H9 (cell line): ENCODE results near the gene FMN1. TPM values are rescaled to one million over a fixed set of nuclear protein-coding genes. Genes with fewer than 3 reads are reported as not detected.

Experiments
- DNase-seq: peaks from one replicate; pipeline ENCODE4 v3.0.0-alpha.2; 2017
- H2AFZ ChIP-seq: one replicate; pipeline ENCODE4 v1.6.1; 2013; ENCODE audit warnings: mild to moderate bottlenecking, low read length, control low read depth, moderate library complexity
- H2AK5ac ChIP-seq: 2 replicates; pipeline ENCODE4 v1.6.1; 2013; ENCODE audit warnings: low read length, control low read depth, mixed read lengths; ENCODE audit not compliant: insufficient read length
- H2BK120ac ChIP-seq: one replicate; pipeline ENCODE4 v1.6.1; 2013; ENCODE audit warnings: low read depth, mild to moderate bottlenecking, low read length, control low read depth, inconsistent platforms; ENCODE audit not compliant: poor library complexity, severe bottlenecking
- H2BK12ac ChIP-seq: 2 replicates; pipeline ENCODE4 v1.6.1; 2013; ENCODE audit warnings: low read length, control low read depth, mixed read lengths, low read depth; ENCODE audit not compliant: insufficient read length
- H2BK15ac ChIP-seq: 2 replicates; pipeline ENCODE4 v1.6.1; 2013; ENCODE audit warnings: low read depth, low read length, control low read depth
- H2BK20ac ChIP-seq: one replicate; pipeline ENCODE4 v1.6.1; 2013; ENCODE audit warnings: low read depth, mild to moderate bottlenecking, low read length, control low read depth, inconsistent platforms; ENCODE audit not compliant: poor library complexity, severe bottlenecking
- H2BK5ac ChIP-seq: 2 replicates; pipeline ENCODE4 v1.6.1; 2013; ENCODE audit warnings: low read length, control low read depth, mixed read lengths; ENCODE audit not compliant: insufficient read length
- H3K14ac ChIP-seq: 2 replicates; pipeline ENCODE4 v1.6.1; 2013; ENCODE audit warnings: low read length, control low read depth; ENCODE audit not compliant: insufficient read depth
- H3K18ac ChIP-seq: 2 replicates; pipeline ENCODE4 v1.6.1; 2013; ENCODE audit warnings: low read depth, mild to moderate bottlenecking, mixed read lengths, low read length, control low read depth; ENCODE audit not compliant: insufficient read length
- H3K23ac ChIP-seq: 2 replicates; pipeline ENCODE4 v1.6.1; 2013; ENCODE audit warnings: low read length, control low read depth, mixed read lengths, low read depth; ENCODE audit not compliant: insufficient read length
- H3K23me2 ChIP-seq: 2 replicates; pipeline ENCODE4 v1.6.1; 2013; ENCODE audit warnings: low read depth, mild to moderate bottlenecking, mixed read lengths, low read length, control low read depth; ENCODE audit not compliant: insufficient read length, poor library complexity, severe bottlenecking
- H3K27ac ChIP-seq: 2 replicates; pipeline ENCODE4 v1.5.1; 2013; ENCODE audit warnings: low read length, control low read depth, mixed read lengths, low read depth; ENCODE audit not compliant: insufficient read length
- H3K27me3 ChIP-seq: 2 replicates; pipeline ENCODE4 v1.6.1; 2013; ENCODE audit warnings: low read length, control low read depth, inconsistent platforms; ENCODE audit not compliant: insufficient read depth
- H3K4ac ChIP-seq: 2 replicates; pipeline ENCODE4 v1.6.1; 2013; ENCODE audit warnings: low read depth, mild to moderate bottlenecking, control low read depth, inconsistent platforms, low read length, moderate library complexity
- H3K4me1 ChIP-seq: 2 replicates; pipeline ENCODE4 v1.6.1; 2013; ENCODE audit warnings: low read length, control low read depth, inconsistent platforms; ENCODE audit not compliant: insufficient read depth
- H3K4me2 ChIP-seq: 2 replicates; pipeline ENCODE4 v1.6.1; 2013; ENCODE audit warnings: low read length, control low read depth, mixed read lengths; ENCODE audit not compliant: insufficient read length, insufficient read depth
- H3K56ac ChIP-seq: 2 replicates; pipeline ENCODE4 v1.6.1; 2013; ENCODE audit warnings: low read depth, mild to moderate bottlenecking, mixed read lengths, low read length, control low read depth; ENCODE audit not compliant: insufficient read length
- H3K79me1 ChIP-seq: 2 replicates; pipeline ENCODE4 v1.6.1; 2013; ENCODE audit warnings: low read depth, mild to moderate bottlenecking, moderate library complexity, low read length, control low read depth, inconsistent platforms; ENCODE audit not compliant: insufficient read depth, poor library complexity, severe bottlenecking
- H3K79me2 ChIP-seq: 2 replicates; pipeline ENCODE4 v1.6.1; 2013; ENCODE audit warnings: low read length, control low read depth, inconsistent platforms; ENCODE audit not compliant: insufficient read depth
- H3K9ac ChIP-seq: 2 replicates; pipeline ENCODE4 v1.6.1; 2013; ENCODE audit warnings: low read length, control low read depth, mixed read lengths; ENCODE audit not compliant: insufficient read length; ENCODE audit errors: extremely low read depth
- H3K9me3 ChIP-seq: one replicate; pipeline ENCODE4 v1.6.1; 2013; ENCODE audit warnings: low read depth, low read length, inconsistent platforms; ENCODE audit not compliant: control insufficient read depth
- H3T11ph ChIP-seq: one replicate; pipeline ENCODE4 v1.6.1; 2013; ENCODE audit warnings: mild to moderate bottlenecking, low read length, control low read depth, inconsistent platforms
- H4K20me1 ChIP-seq: one replicate; pipeline ENCODE4 v1.6.1; 2013; ENCODE audit not compliant: control insufficient read depth, insufficient read length, insufficient read depth
- H4K5ac ChIP-seq: 2 replicates; pipeline ENCODE4 v1.6.1; 2013; ENCODE audit warnings: low read depth, mild to moderate bottlenecking, mixed read lengths, low read length, control low read depth; ENCODE audit not compliant: insufficient read length
- H4K8ac ChIP-seq: replicated peaks from 2 replicates; pipeline ENCODE4 v1.6.1; 2013; ENCODE audit warnings: low read length, control low read depth, mixed read lengths, low read depth; ENCODE audit not compliant: insufficient read length
- H4K91ac ChIP-seq: 2 replicates; pipeline ENCODE4 v1.6.1; 2013; ENCODE audit warnings: low read depth, mild to moderate bottlenecking, moderate library complexity, mixed read lengths, low read length, control low read depth; ENCODE audit not compliant: insufficient read length
- H3K27ac Mint-ChIP-seq, 3 experiments: 2 replicates in 2 of 3; 3 replicates in 1 of 3; pipeline ENCODE4 v1.8.0; 2020 to 2021; ENCODE audit warnings: mixed read lengths in 3 of 3, mild to moderate bottlenecking in 1 of 3, moderate library complexity in 1 of 3
- H3K27me3 Mint-ChIP-seq: 2 replicates; pipeline ENCODE4 v1.8.0; 2021; ENCODE audit warnings: low read depth, mild to moderate bottlenecking, moderate library complexity, mixed read lengths
- H3K36me3 Mint-ChIP-seq, 3 experiments: 2 replicates in 2 of 3; 3 replicates in 1 of 3; pipeline ENCODE4 v1.8.0; 2020 to 2021; ENCODE audit warnings: low read depth in 3 of 3, mixed read lengths in 3 of 3; ENCODE audit not compliant: insufficient read depth in 1 of 3
- H3K4me1 Mint-ChIP-seq, 2 experiments: 2 replicates each; pipeline ENCODE4 v1.8.0; 2020; ENCODE audit warnings: mixed read lengths in 2 of 2
- H3K4me3 Mint-ChIP-seq, 2 experiments: 2 replicates in 1 of 2; 3 replicates in 1 of 2; pipeline ENCODE4 v1.8.0; 2020 to 2021; ENCODE audit warnings: mild to moderate bottlenecking in 2 of 2, mixed read lengths in 2 of 2, moderate library complexity in 1 of 2
- H3K9me3 Mint-ChIP-seq, 2 experiments: 2 replicates in 1 of 2; 3 replicates in 1 of 2; pipeline ENCODE4 v1.8.0; 2020; ENCODE audit warnings: mild to moderate bottlenecking in 2 of 2, mixed read lengths in 2 of 2, moderate library complexity in 1 of 2
- CTCF ChIP-seq: fragments of 200-600 bp; sonication (generic); conservative IDR thresholded peaks from 3 replicates; pipeline ENCODE4 v1.8.0; 2021; ENCODE audit warnings: antibody characterized with exemption, mild to moderate bottlenecking
- WGBS: extraction: QIAGEN DNeasy Blood & Tissue Kit; methylation state at CpG from one replicate; pipeline ENCODE4 v1.1.7; 2013; ENCODE audit warnings: missing lambda C conversion rate, low lambda C conversion rate, mixed read lengths; ENCODE audit not compliant: insufficient read length; ENCODE audit errors: extremely low coverage; 5-methylcytosine and 5-hydroxymethylcytosine counted together
- total RNA-seq: library from RNA; stranded (reverse); gene quantifications from 2 replicates; pipeline ENCODE4 v1.2.1, GENCODE V29; 2021

FMN1 gene
- total RNA-seq, 1 experiment from 2014 or later, result 1.9 TPM

GRCh38 chr15:32861174-32861573 lies 333.3 kb downstream of the FMN1 start:
- Histone ChIP-seq H2BK15ac (no peak overlapping the region), H4K20me1 (no peaks in the 10 kb centered on the region), H3K79me1 (no peaks in the 10 kb centered on the region), H3K27me3 (no peaks in the 10 kb centered on the region), H3K56ac (no peak overlapping the region), H2BK120ac (no peak overlapping the region), H2BK20ac (no peak overlapping the region), H4K91ac (no peak overlapping the region), H3K4me2 (no peak overlapping the region), H3K9me3 (no peaks in the 10 kb centered on the region), H3K9ac (no peak overlapping the region), H3T11ph (no peak overlapping the region), H3K23ac (no peak overlapping the region), H2AFZ (no peak overlapping the region), H2BK5ac (no peak overlapping the region), H4K8ac (no peak overlapping the region), H2AK5ac (no peak overlapping the region), H3K23me2 (no peaks in the 10 kb centered on the region), H2BK12ac (no peak overlapping the region), H3K14ac (no peak overlapping the region), H3K4me1 (no peaks in the 10 kb centered on the region; the same call in 1 of the 2 replicates), H3K27ac (no peak overlapping the region), H3K4ac (no peak overlapping the region), H3K18ac (no peak overlapping the region), H3K79me2 (no peaks in the 10 kb centered on the region), H4K5ac (no peak overlapping the region)
- no peaks in the 10 kb centered on the region for H3K27me3 Mint-ChIP-seq
- no peak overlapping the region; a peak in 1 of 7 replicates for H3K27ac Mint-ChIP-seq
- WGBS, result no CpG with 5 or more reads among the region's 5 CpGs
- H3K4me1 Mint-ChIP-seq, result peaks cover 11 to 12% of the 10 kb centered on the region in 2 experiments
- no peaks in the 10 kb centered on the region; a peak in 1 of 5 replicates for H3K9me3 Mint-ChIP-seq
- no peak overlapping the region for H3K4me3 Mint-ChIP-seq
- no peak for DNase-seq
- TF ChIP-seq CTCF, result no peak
- no peaks in the 10 kb centered on the region for H3K36me3 Mint-ChIP-seq
